Measurements from ENCODE around the gene TOMM34.

The TOMM34 gene

GRCh38 chr20:44962483-44962882, 2.3 kb upstream of the TOMM34 start:
- DNase-seq (ENCODE audit: low spot score), result no peak

DNA sequence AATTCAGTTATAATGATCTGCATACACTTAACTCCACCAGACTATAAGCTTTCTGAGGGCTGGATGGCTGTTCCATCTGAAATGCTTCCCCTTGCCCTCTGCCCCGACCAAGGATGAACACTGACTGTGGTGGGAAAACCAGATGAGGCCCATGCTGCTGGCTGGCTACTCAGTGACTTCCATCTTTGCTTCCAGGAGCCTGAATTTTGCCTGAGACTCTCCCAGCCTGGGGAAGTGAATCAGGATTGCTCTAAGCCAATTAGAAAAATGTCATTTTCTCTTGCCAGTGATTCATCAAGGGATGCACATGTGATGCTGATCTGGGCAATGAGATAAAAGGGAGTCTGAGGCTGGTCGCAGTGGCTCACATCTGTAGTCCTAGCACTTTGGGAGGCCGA, 1.7 kb upstream of the TOMM34 start:
- DNase-seq (ENCODE audit: low spot score), result peak; percentile 50

GRCh38 chr20:44961011-44961869, 1.0 kb upstream of the TOMM34 start:
- no peak for DNase-seq (ENCODE audit: low spot score)

DNA sequence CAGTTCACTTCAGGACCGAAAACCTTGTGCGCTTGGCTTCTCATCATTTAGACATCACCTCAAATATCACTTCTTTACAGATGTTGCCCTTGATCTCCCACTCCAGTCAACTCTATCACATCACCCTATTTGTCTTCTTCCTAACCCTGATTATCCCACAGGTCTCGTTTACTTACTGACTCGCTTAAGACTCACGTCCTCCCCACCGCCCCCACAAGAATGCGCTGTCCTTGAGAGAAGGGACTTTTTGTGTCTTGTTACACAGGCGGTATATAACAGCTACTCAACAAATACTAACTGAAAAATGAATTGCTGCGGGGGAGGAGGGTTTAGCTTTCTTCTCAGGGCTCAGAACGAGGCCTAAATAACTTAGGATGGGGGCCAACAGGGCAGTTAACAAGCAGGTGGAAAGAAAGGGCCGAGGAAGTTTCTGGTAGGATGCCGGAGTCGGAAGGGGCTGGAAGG, 527 bp downstream of the TOMM34 start:
- peak; percentile 56 for DNase-seq (ENCODE audit: low spot score)

DNA sequence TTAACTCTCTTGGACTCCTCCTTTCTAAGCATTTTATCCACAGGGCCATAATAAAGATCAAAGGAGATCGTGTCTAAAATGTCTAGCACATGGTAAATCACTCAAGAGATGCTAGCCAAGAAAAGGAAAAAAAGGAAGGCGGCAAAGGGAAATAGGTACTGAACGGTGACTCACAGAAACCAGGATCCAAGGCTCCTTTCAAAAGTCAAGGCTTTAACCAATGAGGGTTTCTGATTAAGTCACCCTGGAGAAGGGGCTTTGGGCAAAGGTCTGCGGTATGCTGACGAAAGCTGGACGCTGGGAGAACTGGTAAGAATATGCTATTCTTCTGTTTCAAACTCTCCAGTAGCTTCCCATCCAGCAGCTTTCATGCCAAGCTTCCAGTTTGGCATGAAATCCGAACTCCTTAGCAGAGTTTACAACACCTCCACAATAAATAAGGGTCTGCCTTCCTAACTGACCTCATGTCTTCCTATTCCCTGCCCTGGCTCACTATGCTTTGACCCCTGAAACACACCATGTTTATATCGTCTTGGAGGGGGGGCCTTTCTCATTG, 1.0 kb downstream of the TOMM34 start:
- no peak for DNase-seq (ENCODE audit: low spot score)

DNA sequence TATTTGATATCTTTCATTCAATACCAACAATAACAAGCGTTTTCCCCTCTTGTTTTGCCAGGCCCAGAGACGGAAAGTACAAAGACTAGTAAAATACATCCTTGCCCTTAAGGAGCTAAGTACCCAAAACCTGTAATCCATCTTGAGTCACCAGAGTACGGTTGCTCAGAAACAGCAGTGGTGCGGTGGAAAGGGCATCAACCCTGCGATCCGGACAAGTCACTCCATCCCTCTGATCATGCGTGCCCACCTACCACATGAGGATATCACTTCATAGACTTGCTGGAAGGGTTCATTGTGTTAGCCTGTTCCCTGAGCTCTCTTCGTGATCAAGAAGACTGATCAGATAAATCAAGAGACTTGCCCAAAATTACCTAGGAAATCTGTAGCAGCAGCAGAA, 1.9 kb downstream of the TOMM34 start:
- DNase-seq (ENCODE audit: low spot score), result no peak

DNA sequence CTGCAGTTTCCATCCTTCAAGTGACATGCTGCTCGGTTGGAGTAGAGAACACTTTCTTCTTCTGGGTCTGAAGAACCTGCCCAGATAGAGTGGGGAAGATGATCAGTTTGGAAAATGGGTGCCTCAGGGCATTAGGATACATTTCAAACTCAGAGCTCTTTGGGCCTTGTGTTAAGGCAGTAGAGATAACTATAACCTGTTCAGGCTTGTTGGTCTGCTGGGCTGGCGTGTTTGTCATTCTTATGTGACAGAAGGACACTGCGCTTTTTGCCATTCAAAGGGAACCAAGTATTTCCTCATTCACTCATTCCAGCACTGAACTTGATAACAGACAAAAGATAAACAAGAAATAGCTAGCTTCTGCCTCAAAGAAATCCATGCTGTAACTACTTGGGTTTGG, 3.8 kb downstream of the TOMM34 start:
- DNase-seq (ENCODE audit: low spot score), result no peak

- no peak for DNase-seq (ENCODE audit: low spot score)
Observed at GRCh38 chr20:44955270-44955669, 4.9 kb downstream of the TOMM34 start.

- DNase-seq (ENCODE audit: low spot score), result no peak
Observed at GRCh38 chr20:44954211-44954610, 6.0 kb downstream of the TOMM34 start.

GRCh38 chr20:44952731-44953130, 7.5 kb downstream of the TOMM34 start:
- no peak for DNase-seq (ENCODE audit: low spot score)

DNA sequence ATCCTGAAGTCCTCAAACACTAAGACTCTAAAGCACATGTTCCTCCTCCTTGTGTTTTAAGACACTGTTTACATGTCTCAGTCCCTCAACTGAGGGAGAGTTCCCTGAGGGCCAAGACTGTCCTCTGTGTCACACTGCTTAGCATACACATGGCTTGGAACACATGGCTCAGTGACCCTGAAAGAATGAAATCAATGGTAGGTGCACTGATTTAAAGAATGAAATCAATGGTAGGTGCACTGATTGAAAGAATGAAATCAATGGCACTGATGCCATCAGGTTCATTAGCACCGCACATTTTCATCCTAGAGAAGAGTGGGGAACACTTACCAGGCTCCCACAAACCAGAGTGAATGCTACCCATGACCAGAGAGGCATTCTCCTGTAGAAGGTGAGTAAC, 9.8 kb downstream of the TOMM34 start:
- DNase-seq (ENCODE audit: low spot score), result no peak

- DNase-seq (ENCODE audit: low spot score), result no peak
Observed at GRCh38 chr20:44948513-44948912, 11.7 kb downstream of the TOMM34 start.

DNA sequence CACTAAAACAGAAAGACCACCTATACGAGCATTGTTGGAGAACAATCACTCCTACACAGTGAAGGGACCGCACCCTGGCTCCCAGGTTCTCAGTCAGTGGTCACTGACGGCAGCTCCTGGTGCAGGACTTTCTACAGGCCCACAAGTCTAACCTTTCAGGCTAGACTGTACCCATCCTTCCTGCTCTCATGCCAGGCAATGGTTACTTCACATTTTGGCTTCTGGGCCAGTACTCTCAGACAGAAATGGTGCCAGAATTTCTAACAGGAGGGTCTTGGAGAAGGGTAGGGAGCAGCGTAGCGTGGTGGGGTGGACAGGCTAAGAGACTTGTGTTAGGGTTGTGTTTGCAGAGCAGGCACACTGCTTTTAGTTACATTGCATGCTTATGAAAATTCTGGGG, 12.1 kb downstream of the TOMM34 start:
- DNase-seq (ENCODE audit: low spot score), result no peak

DNA sequence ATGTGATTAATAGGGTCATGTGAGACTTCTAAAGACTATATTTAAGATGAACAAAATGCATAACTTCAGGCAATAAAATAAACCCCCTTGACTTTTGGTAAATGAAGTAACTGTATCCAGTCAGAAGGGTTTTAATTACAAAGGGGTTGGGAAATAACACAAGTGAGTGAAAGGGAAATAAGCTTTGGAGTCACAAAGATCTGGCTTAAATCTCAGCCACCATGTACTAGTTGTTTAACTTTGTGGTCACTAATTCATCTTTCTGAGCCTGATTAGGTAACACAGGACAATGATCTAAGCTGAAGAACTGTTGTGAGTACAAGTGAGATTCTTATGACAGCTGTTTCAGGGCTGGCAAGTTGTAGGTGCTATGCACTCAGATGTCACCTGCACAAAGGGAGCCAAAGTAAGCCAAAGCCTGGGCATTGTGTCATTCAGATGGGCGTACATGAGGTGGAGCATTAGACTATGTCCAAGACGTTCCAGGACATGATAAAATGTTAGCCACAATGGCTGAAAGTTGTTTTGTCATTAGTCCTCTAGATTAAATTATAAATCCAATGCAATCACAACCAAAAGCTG, 13.8 kb downstream of the TOMM34 start:
- DNase-seq (ENCODE audit: low spot score), result no peak

- DNase-seq (ENCODE audit: low spot score), result no peak
Observed at GRCh38 chr20:44945261-44945660, 14.9 kb downstream of the TOMM34 start.

DNA sequence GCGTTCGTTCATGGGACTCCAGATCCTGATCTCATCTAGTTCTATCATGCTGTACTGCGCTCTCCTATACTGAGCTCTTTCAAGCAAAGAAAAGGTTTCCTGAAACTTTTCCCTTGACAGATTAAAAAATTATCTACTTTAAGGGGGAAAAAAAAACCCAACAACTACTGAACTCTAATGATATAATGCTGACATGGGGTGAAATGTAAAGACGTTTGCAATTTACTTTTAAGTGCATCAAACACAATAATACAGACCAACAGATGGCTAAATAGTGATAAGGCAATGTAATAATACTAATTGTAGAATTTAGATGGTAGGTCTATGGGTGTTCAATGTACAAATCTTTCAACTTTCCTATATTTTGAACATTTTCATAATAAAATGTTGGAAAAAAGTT, 16.4 kb downstream of the TOMM34 start:
- no peak for DNase-seq (ENCODE audit: low spot score)

DNA sequence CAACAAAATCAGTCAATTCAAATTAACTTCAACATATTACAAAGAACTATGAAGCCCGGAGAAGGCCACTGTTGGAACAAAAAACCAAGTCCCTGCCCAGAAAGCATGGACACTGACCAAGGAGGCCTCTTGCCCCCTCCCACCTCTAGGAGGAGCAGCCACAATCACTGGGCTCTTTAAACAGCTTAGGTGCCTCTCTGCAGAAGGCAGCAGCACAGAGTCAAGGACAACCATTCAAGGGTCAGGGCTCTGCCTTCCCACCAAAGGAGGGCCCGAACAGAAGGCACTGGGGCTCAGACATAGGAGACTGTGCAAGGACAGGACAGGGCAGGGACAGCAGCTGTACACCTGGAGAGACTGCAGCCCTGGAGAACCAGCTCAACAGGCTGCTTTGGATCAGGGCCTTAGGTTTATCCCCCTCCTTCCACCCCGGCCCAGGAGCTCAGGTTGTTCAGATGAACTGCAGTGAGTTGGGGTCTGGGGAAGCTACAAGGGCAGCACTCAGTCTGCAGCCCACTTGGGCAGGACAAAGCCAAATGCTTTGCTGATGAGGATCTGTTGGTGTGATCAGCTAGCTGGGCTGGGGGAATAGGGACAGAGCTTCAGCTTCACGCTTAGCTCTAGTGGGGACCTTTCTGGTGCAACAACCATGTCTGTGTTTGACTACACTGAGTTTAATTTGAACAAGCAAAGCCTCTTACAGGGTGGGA, 17.8 kb downstream of the TOMM34 start:
- DNase-seq (ENCODE audit: low spot score), result no peak

DNA sequence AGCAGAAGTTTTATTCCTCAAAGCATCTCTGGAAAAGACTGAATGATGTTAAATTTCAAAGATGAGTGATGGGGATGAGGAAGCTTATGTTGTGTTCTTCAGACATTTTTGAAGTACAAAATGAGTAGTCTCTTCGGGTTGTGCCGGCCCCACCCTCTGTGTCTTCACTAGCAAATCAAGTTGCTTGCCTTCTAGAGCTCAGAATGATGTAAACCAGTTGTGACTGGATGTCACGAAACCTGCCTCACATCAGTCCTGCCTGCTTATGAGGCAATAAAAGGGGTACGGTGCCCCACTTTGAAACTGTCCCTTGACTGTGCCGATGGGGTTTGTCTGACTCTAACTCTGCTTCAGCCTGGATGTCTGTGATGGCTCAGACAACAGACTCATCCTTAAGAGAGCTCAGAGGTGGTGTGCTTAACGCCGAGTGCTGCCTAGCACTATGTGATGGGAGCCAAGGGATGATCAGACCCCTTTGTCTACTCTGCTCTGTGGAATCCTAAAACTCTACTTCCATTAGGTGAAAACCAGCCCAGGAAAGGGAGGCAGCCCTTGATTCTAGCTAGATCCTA, 19.0 kb downstream of the TOMM34 start:
- no peak for DNase-seq (ENCODE audit: low spot score)

- DNase-seq (ENCODE audit: low spot score), result no peak
Observed at GRCh38 chr20:44938637-44939036, 21.6 kb downstream of the TOMM34 start.

DNA sequence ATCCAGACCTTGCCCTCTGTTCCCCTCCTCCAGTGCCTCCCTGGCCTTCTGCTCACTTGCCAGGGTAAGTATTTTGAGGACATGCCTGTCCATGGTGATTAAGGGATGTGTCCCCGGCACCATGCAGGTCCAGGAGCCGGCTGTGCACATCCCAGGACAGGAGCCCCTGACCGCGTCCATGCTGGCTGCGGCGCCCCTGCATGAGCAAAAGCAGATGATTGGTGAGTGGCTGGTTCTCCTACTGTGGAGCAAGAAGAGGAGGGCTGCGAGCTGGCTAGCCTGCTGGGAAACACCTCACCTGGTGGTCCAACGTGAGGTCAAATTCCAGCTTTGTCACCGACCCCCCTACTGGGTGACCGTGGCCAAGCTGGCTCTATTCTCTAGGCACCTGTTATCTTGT, 23.7 kb downstream of the TOMM34 start:
- DNase-seq (ENCODE audit: low spot score), result no peak

DNA sequence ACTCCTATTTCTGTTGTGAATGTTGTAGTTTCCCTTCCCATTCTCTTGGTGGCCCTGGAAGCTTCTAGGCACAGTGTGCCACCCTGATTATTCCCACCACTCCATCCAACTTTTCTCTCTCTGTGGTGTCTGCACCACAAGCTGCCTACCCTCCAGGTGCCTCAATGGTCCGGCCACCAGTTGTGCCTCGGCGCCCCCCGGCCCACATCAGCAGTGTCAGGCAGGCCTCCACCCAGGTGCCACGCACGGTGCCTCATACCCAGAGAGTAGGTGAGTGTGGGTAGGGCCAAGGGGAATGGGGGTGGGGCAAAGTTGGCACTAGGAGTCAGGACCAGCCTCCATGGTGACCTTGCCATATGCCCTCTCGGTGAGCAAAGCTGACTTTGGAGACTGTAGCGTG, 27.3 kb downstream of the TOMM34 start:
- DNase-seq (ENCODE audit: low spot score), result no peak

- no peak for DNase-seq (ENCODE audit: low spot score)
Observed at GRCh38 chr20:44931911-44932310, 28.3 kb downstream of the TOMM34 start.
